SH-SY5Y (cell line): ENCODE measurements around the gene TINAGL1.

Source experiments
- GATA2 ChIP-seq: IDR thresholded peaks from 2 replicates; pipeline ENCODE4 v1.6.1; 2011; ENCODE audit warnings: mild to moderate bottlenecking, low read depth, low read length
- GATA3 ChIP-seq: IDR thresholded peaks from 2 replicates; pipeline ENCODE4 v1.6.1; 2011; ENCODE audit warnings: low read depth, mild to moderate bottlenecking, low read length, moderate library complexity

DNA sequence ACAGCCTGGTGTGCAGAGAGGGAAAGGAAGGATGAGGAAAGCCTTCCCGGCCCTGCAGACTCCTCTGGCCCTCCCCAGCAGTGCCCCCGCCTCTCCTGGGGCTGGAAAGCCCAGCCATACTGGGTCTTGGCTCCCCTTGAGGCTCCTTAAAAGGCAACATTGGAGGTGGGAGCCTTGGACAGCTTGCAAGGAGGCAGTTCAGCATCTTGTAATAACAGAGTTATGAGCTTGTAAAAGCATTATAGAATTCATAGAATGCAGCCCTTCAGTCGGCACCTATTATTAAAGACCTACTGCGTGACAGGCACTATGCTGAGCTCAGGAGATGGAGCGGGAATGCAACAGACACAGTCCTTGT, 4.2 kb downstream of the TINAGL1 start:
- no peak for TF ChIP-seq GATA2
- no peak for TF ChIP-seq GATA3
